22Rv1 (cell line): ENCODE results near the gene KMT2A.

Source experiments
- CTCF ChIP-seq: fragments of 450-650 bp; IDR thresholded peaks from 2 replicates; pipeline ENCODE4 v1.5.1; 2017; ENCODE audit warnings: mild to moderate bottlenecking
- ZFX ChIP-seq: fragments of 450-650 bp; IDR thresholded peaks from 2 replicates; pipeline ENCODE4 v1.6.1; 2017; ENCODE audit warnings: antibody characterized with exemption, borderline replicate concordance

- TF ChIP-seq CTCF (no peak), ZFX (no peak)
These were observed 128.8 kb downstream of the KMT2A start for GRCh38 chr11:118565051-118565450.
